Neural cell (in vitro differentiated cells): ENCODE data around the gene GRM4.

Source experiments
- CTCF ChIP-seq: fragments of 450-650 bp; IDR thresholded peaks from 2 replicates; pipeline ENCODE4 v1.5.1; 2014; ENCODE audit warnings: antibody characterized with exemption, mild to moderate bottlenecking, moderate library complexity; ENCODE audit not compliant: poor library complexity, severe bottlenecking
- EP300 ChIP-seq: fragments of 450-650 bp; conservative IDR thresholded peaks from 2 replicates; pipeline ENCODE4 v1.6.1; 2014; ENCODE audit warnings: antibody characterized with exemption, mild to moderate bottlenecking, moderate library complexity; ENCODE audit not compliant: poor library complexity, severe bottlenecking
- EZH2 ChIP-seq: fragments of 200-600, 300-800 bp; shearing (Covaris generic), sonication (generic); IDR thresholded peaks from 2 replicates; pipeline ENCODE4 v1.6.1; 2014; ENCODE audit warnings: antibody characterized with exemption, low read length, borderline replicate concordance, mild to moderate bottlenecking; ENCODE audit not compliant: insufficient read depth, poor library complexity, severe bottlenecking
- MXI1 ChIP-seq: fragments of 450-650 bp; conservative IDR thresholded peaks from 2 replicates; pipeline ENCODE4 v1.6.1; 2014; ENCODE audit warnings: antibody characterized with exemption, mild to moderate bottlenecking; ENCODE audit not compliant: poor library complexity, severe bottlenecking
- RAD21 ChIP-seq: fragments of 450-650 bp; conservative IDR thresholded peaks from 2 replicates; pipeline ENCODE4 v1.6.1; 2014; ENCODE audit warnings: antibody characterized with exemption, mild to moderate bottlenecking, moderate library complexity
- TAF1 ChIP-seq: IDR thresholded peaks from 2 replicates; pipeline ENCODE4 v1.6.1; 2012; ENCODE audit warnings: low read depth

GRCh38 chr6:34159844-34160243, 14.0 kb upstream of the GRM4 start:
- TF ChIP-seq CTCF: no peak
- TF ChIP-seq EZH2: no peak
- TF ChIP-seq TAF1: no peak
- TF ChIP-seq EP300: no peak
- TF ChIP-seq RAD21: no peak
- TF ChIP-seq MXI1: no peak
